ENCODE data around the gene ANKMY1.

Gene ANKMY1

GRCh38 chr2:240502059-240502429 lies 55.7 kb downstream of the ANKMY1 start:
- Histone ChIP-seq H3K36me3 (peaks cover 4% of the 10 kb centered on the region; the same call in 1 of the 2 replicates), H3K27me3 (ENCODE audit: insufficient read depth, low read depth, severe bottlenecking) (no peaks in the 10 kb centered on the region), H3K27ac (no peak overlapping the region), H3K4me3 (ENCODE audit: low read depth, low read length) (no peak overlapping the region), H3K9me3 (ENCODE audit: severe bottlenecking) (no peaks in the 10 kb centered on the region)
- no peak for TF ChIP-seq CTCF (IDR thresholded peaks at IDR 0.05; ENCODE audit: low read depth, low read length)
- no peak for DNase-seq

GRCh38 chr2:240501531-240501991 lies 56.2 kb downstream of the ANKMY1 start:
- no peaks in the 10 kb centered on the region for H3K9me3 ChIP-seq (ENCODE audit: severe bottlenecking)
- no peak for DNase-seq
- no peaks in the 10 kb centered on the region for H3K27me3 ChIP-seq (ENCODE audit: insufficient read depth, low read depth, severe bottlenecking)
- H3K4me3 ChIP-seq (ENCODE audit: low read depth, low read length) = no peak overlapping the region
- H3K36me3 ChIP-seq = peaks cover 4% of the 10 kb centered on the region; the same call in 1 of the 2 replicates
- TF ChIP-seq CTCF (IDR thresholded peaks at IDR 0.05; ENCODE audit: low read depth, low read length) = no peak
- no peak overlapping the region for H3K27ac ChIP-seq

- no peaks in the 10 kb centered on the region for H3K9me3 ChIP-seq (ENCODE audit: severe bottlenecking)
- DNase-seq = no peak
- no peak overlapping the region for H3K27ac ChIP-seq
- no peaks in the 10 kb centered on the region for H3K27me3 ChIP-seq (ENCODE audit: insufficient read depth, low read depth, severe bottlenecking)
- no peak for TF ChIP-seq CTCF (IDR thresholded peaks at IDR 0.05; ENCODE audit: low read depth, low read length)
- H3K36me3 ChIP-seq = peaks cover 4% of the 10 kb centered on the region; the same call in 1 of the 2 replicates
- no peak overlapping the region for H3K4me3 ChIP-seq (ENCODE audit: low read depth, low read length)
These were observed 57.0 kb downstream of the ANKMY1 start for GRCh38 chr2:240500561-240501423.

GRCh38 chr2:240499309-240500301 lies 58.2 kb downstream of the ANKMY1 start:
- no peaks in the 10 kb centered on the region for H3K9me3 ChIP-seq (ENCODE audit: severe bottlenecking)
- TF ChIP-seq CTCF (IDR thresholded peaks at IDR 0.05; ENCODE audit: low read depth, low read length) = no peak
- no peak overlapping the region for H3K27ac ChIP-seq
- no peak overlapping the region for H3K4me3 ChIP-seq (ENCODE audit: low read depth, low read length)
- no peak for DNase-seq
- H3K36me3 ChIP-seq = peaks cover 4% of the 10 kb centered on the region; the same call in 1 of the 2 replicates
- H3K27me3 ChIP-seq (ENCODE audit: insufficient read depth, low read depth, severe bottlenecking) = no peaks in the 10 kb centered on the region

GRCh38 chr2:240498958-240499260 lies 58.9 kb downstream of the ANKMY1 start:
- DNase-seq = no peak
- no peak for TF ChIP-seq CTCF (IDR thresholded peaks at IDR 0.05; ENCODE audit: low read depth, low read length)
- Histone ChIP-seq H3K4me3 (ENCODE audit: low read depth, low read length) (no peak overlapping the region), H3K27ac (no peak overlapping the region), H3K9me3 (ENCODE audit: severe bottlenecking) (no peaks in the 10 kb centered on the region), H3K27me3 (ENCODE audit: insufficient read depth, low read depth, severe bottlenecking) (no peaks in the 10 kb centered on the region), H3K36me3 (peaks cover 4% of the 10 kb centered on the region; the same call in 1 of the 2 replicates)
